HG03025 (cell line): ENCODE results near the gene C11orf24.

Source experiments
- ATAC-seq: cut with Tn5 transposase; IDR thresholded peaks from one replicate; pipeline ENCODE4 v1.9.1; 2021; ENCODE audit warnings: mild to moderate bottlenecking, moderate library complexity; ENCODE audit not compliant: unreplicated experiment, low FRiP score

Gene C11orf24

GRCh38 chr11:68273026-68273738 is 1.4 kb upstream of the C11orf24 start:
- no peak for ATAC-seq

- peak; percentile 20 for ATAC-seq
Measured at GRCh38 chr11:68271023-68271780, 571 bp downstream of the C11orf24 start.

- no peak for ATAC-seq
Measured at GRCh38 chr11:68270196-68271022, 1.4 kb downstream of the C11orf24 start.

DNA sequence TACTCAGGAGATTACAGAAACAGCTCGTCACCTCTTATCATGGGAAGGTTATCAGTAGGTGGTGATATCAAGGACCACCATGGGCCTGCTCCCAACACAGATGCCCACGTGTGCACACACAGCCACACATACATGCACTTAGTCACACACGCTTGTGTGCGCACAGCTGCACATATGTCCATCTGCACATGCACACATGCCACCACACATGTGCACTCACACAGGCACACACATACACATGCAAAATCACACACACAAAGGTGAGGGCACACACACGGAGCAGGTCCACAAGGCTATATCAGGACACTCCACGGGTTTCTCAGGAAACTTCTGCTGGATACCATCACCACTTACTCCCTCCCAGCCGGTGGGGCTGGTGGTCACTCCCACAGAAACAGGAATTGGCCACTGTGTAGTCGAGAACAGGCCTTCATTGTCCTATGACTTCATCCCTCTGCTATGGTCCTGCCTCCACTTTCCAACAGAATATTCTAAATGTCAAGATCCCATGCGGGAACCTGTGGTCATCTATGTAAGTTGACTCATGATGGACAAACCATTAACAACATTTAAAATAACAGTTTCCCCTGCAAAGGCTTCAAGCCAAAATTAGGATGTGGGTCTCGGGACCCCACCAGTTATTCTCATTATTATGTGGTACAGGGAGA is 2.2 kb downstream of the C11orf24 start:
- ATAC-seq = no peak

GRCh38 chr11:68267881-68268240 is 3.9 kb downstream of the C11orf24 start:
- ATAC-seq = no peak

GRCh38 chr11:68266936-68267880 is 4.6 kb downstream of the C11orf24 start:
- no peak for ATAC-seq

DNA sequence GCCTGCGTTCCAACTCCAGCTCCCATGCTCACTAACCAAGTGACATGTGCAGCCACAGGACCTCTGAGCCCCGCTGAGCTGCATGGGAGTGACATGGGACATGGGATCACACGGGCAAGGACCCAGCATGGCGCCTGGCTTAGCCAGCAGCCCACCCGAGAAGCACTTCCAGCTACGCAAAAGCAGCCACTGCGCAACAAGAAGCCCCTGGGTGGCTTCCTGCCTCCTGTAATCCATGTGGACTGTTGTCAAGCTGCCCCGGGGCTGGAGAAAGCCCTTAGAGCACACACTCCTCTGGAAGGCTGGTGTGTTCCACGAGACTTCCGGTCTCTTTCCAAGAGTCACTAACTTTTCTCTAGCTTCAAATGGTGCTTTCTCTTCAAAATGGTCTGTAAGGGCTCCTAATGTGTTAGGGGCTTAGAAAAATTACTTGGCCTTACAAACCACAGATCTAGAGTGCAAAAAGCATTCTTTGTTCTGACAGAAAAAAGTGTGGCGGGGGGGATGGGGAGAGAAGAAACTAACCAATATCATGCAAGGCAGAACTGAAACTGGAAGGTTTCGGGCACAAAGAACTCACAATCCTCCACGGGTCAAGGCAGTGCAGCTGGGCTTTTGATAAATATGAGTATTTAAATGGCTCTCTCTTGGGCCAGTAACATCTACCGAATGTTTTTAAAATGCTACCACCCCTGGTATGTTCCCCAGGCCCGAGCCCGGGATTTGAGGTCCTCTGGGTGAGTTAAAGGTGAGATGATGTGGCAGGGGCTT is 5.5 kb downstream of the C11orf24 start:
- ATAC-seq = no peak

DNA sequence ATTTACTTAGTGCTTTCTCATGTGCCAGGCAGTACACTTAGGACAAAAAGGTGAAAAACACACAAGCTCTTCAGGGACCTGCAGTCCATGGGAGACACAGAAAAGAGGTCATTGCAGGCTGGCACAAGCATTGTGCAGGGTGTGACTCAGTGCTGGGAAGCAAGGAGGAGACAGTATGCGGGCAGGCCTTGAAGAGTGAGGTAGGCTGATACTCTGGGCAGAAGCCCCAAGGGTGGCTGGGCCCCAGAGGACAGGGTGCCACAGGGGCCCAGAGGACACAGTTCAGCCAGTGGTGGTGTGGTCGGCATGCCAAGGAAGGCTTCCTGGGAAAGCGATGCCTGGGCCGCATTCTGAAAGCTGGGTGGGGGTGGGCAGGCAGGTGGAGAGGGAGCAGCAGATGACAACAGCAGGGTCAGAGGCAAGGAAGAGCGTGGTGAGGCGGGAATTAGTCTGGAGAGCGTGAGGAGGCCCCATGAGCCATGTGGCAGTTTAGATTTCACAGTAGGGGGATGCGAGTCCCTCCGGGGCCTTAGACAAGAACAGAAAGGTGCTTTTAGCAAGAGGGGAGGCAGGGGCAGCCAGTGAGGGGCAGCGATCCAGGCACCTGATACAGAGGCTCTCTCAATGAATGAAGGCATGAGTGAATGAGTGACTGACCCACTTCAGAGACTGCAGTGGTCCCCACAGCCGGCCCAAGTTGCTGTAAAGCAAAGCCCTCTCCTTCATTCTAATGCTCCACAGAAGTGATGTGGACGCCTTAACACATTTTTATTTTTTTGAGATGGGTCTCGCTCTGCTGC is 6.8 kb downstream of the C11orf24 start:
- ATAC-seq = no peak

DNA sequence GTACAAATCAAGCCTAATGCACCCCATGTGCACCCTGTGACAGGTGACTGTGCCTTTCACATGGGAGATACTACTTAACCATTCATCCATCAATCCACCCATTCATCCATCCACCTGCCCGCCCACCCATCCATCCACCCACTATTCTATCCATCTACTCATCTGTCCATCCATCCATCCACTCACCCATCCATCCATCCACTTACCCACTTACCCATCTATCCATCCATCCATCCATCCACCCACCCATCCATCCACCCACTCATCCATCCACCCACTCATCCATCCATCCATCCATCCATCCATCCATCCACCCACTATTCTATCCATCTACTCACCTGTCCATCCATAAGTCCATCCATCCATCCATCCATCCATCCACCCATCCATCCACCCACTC is 7.5 kb downstream of the C11orf24 start:
- no peak for ATAC-seq

DNA sequence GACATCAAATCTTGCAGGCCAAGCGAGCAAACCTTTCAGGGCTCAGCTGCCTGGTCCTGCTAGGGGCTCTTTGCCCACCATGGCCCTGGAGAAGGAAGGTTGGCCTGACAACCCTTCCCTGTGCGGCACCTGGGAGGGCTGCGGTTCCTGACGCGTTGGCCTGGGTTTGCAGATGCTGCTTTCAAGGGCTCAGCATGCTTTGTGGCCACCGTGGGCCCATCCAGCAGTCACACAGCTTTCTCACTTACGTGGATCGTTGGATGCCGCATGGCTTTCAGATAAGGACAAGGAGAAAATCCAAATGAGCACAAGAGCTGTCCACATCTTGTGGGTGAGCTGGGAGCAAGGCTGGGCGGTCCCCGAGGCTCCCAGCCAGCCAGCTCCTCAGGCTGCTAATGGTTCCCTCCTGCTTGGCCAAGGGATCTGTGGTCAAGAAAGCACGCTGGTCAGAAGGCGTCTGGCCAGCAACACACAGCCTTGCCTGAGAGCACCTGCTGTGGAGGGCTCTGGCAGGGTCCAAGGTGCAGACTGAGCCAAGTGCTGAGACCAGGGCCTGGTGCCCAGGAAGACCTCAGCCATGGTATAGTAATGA is 8.2 kb downstream of the C11orf24 start:
- no peak for ATAC-seq

DNA sequence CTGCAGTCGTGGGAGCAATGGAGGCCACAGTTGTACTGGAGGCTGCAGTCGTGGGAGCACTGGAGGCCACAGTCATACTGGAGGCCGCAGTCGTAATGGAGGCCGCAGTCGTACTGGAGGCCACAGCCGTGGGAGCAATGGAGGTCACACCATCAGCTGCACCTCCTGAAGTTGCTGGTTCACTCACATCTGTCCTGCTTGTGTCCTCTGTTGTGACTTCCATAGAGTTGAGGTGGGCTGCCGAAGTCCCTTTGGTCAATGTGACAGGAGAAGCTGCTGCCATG is 9.3 kb downstream of the C11orf24 start:
- no peak for ATAC-seq

DNA sequence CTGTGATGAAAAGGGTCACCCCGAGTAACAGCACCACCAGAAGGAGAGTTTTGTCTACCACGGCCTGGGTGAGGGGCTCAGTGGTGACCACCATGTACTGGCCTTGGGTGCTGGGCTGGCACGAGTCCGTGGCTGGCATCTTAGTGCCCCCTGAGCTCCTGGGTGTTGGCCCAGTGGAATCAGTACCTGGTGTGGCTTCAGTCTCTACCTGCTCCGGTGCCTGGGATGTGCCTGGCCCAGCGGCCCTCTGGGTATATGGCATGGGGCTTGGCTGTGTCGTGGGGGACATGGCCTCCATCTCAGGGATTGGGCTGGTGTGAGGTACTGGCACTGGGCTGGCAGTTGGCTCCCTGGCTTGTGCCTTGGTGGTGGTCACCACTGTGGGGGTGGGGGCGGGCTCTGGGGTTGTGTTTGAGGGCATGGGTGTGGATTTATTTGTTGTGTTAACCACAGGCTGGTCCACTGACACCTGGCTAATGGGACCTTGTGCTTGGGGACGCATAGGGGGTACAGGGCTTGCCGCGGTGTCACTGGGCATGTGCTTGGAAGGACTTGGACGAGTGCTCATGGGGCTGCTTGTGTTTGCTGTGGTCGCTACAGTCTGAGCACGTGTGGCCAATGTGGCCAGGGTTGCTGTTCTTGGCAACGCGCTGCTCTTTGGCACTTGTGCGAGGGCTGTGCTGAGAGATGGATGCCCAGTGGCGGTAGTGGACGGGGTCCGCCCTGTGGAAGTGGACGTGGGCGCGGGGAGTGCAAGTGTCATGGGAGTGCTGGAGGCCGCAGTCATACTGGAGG is 9.8 kb downstream of the C11orf24 start:
- ATAC-seq = no peak

GRCh38 chr11:68261006-68261405 is 10.8 kb downstream of the C11orf24 start:
- ATAC-seq = no peak

- ATAC-seq = no peak
Measured at GRCh38 chr11:68260484-68260883, 11.3 kb downstream of the C11orf24 start.

GRCh38 chr11:68259122-68259959 is 12.4 kb downstream of the C11orf24 start:
- no peak for ATAC-seq

- ATAC-seq = no peak
Measured at GRCh38 chr11:68258363-68258765, 13.4 kb downstream of the C11orf24 start.
